Motor neuron (in vitro differentiated cells): ENCODE data around the gene VPS41. TPM values are rescaled to one million over a fixed set of nuclear protein-coding genes. Genes with fewer than 3 reads are reported as not detected.

Experiments
- ATAC-seq, 8 experiments: fragments of 200-7000 bp; cut with Tn5 transposase; replicated peaks in 6 of 8; 2 replicates each; pipeline ENCODE4 v1.8.0; 2021; ENCODE audit warnings: mild to moderate bottlenecking in 8 of 8, moderate library complexity in 8 of 8
- H3K27ac ChIP-seq, 2 donors: fragments of 250-450 bp; sonication (Bioruptor Pico); 2 replicates each; pipeline ENCODE4 v1.9.0; 2021; ENCODE audit warnings: antibody characterized with exemption in 2 of 2, mild to moderate bottlenecking in 2 of 2, moderate library complexity in 1 of 2
- H3K4me1 ChIP-seq, 2 donors: fragments of 250-450 bp; sonication (Bioruptor Pico); replicated peaks in 1 of 2; 2 replicates each; pipeline ENCODE4 v1.6.1; 2021; ENCODE audit warnings: antibody characterized with exemption in 2 of 2, mild to moderate bottlenecking in 2 of 2, moderate library complexity in 1 of 2
- H3K4me3 ChIP-seq, 5 donors: fragments of 250-450 bp; sonication (Bioruptor Pico); 2 replicates each; pipeline ENCODE4 v1.9.0; 2021; ENCODE audit warnings: antibody characterized with exemption in 5 of 5, mild to moderate bottlenecking in 5 of 5, moderate library complexity in 4 of 5
- whole genome bisulfite sequencing, 10 experiments: fragments of 450-650 bp; shearing (Covaris generic); methylation state at CpG; one replicate each; pipeline ENCODE4 v1.0.0; 2022; 5-methylcytosine and 5-hydroxymethylcytosine counted together
- in situ Hi-C, 9 experiments: fragments of 400-800 bp; cut with MboI; loops; one replicate each; pipeline ENCODE4 v1.15.0; 2021; ENCODE audit warnings: low sequenced_read_pairs in 9 of 9, low pct_unique_long_range_greater_than_20kb in 2 of 9; ENCODE audit not compliant: unreplicated experiment in 9 of 9
- total RNA-seq, 8 experiments: library from RNA; unstranded; fragments of 300-600 nt; gene quantifications; 2 replicates each; pipeline versions ENCODE4 v1.2.3 to v1.2.4, GENCODE V29; 2022

Gene VPS41
- total RNA-seq, 8 experiments from 2014 or later = 32.6 to 68.3 (median 52.4) TPM

- in situ Hi-C loops = no loop called here
- Histone ChIP-seq H3K4me3 (no peak overlapping the region), H3K4me1 (peaks cover 9 to 39% of the 10 kb centered on the region in 2 donors), H3K27ac (no peak overlapping the region)
- peak in 1 of 8 experiments; percentile 66 for ATAC-seq
- WGBS, 10 experiments = 58 to 100% (median 90%) methylated on average over 2 to 5 of the region's 5 CpGs; no CpG with 5 or more reads in 1 of the 10 experiments
Observed at GRCh38 chr7:38839851-38840250, 69.1 kb downstream of the VPS41 start.

- H3K27ac ChIP-seq = no peak overlapping the region
- WGBS, 10 experiments = 64 to 100% (median 83%) methylated on average over 1 to 6 of the region's 6 CpGs
- H3K4me1 ChIP-seq = peaks cover 9 to 43% of the 10 kb centered on the region in 2 donors
- H3K4me3 ChIP-seq = no peak overlapping the region
- peak in 5 of 8 experiments; percentile 20 to 62 (median 56) for ATAC-seq
- in situ Hi-C loops = no loop called here
Observed at GRCh38 chr7:38838725-38839385, 70.1 kb downstream of the VPS41 start.

GRCh38 chr7:38834357-38834756, 74.6 kb downstream of the VPS41 start:
- ATAC-seq = peak in 1 of 8 experiments; percentile 27
- WGBS, 10 experiments = 57 to 87% (median 73%) methylated on average over 2 to 3 of the region's 3 CpGs; no CpG with 5 or more reads in 1 of the 10 experiments

DNA sequence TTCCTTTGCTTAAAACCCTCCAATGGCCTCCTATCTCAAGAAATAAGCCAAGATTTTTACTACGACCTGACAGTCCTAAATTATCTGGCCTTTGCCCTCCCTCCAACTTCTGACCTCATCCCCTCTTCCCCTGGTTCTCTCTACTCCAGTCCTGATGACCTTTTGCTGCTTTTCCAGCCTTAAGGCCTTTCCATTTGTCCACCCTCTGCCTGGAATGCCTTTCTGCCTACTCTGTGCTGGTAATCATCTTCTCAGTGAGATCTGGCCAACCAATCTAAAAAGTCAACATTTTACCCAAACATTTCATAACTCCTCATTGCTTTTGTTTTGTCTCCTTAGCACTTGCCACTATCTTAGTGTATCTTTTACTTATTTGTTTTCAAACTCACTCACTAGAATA, 75.7 kb downstream of the VPS41 start:
- Histone ChIP-seq H3K27ac (no peak overlapping the region), H3K4me1 (peaks cover 8 to 55% of the 10 kb centered on the region in 2 donors), H3K4me3 (no peak overlapping the region)
- in situ Hi-C loops = no loop called here
- ATAC-seq = no peak
- WGBS, 10 experiments = 29 to 88% (median 64%) methylated on average over 1 of the region's 1 CpG; no CpG with 5 or more reads in 6 of the 10 experiments

More at GRCh38 chr7:38834357-38834756, 74.6 kb downstream of the VPS41 start:
- Histone ChIP-seq H3K4me1 (peaks cover 9 to 53% of the 10 kb centered on the region in 2 donors), H3K4me3 (no peak overlapping the region), H3K27ac (no peak overlapping the region)
- in situ Hi-C loops = no loop called here

DNA sequence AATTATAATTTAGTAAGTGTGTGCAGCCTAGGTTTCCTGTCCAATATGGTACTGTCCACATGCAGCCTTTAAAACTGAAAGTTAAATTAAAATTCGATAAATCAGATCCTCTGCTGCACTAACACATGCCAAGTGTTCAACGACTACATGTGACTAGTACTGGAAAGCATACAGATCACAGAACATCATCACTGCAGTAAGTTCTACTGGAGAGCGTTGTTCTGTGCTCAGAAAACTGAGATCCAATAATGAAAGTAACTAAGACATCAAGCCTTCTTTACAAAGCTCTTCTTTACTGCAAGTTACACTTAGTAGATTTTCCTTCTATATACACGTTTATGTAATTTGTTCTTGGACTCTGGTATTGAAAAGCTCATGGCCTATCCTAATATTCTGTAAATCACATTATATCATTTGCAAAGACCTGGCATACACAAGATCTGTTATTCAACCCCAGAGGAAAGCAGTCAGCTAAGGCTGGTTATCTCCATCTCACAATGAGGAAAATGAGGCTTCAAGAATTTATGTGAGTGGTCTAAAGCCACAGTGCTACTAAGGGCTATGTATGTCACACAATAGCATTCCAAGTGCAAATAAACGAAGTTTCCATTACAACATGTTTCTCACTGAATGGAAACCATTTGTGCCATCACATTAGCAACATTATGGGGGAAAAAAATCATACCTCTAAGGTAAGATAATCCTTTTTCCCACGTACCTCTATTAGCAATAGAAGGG, 77.6 kb downstream of the VPS41 start:
- peak in 6 of 8 experiments; percentile 19 to 87 (median 56) for ATAC-seq
- in situ Hi-C loops = no loop called here
- Histone ChIP-seq H3K4me3 (no peak overlapping the region), H3K4me1 (peaks cover 8 to 43% of the 10 kb centered on the region in 2 donors), H3K27ac (no peak overlapping the region)
- WGBS, 10 experiments = 10 to 90% (median 78%) methylated on average over 2 to 6 of the region's 6 CpGs

DNA sequence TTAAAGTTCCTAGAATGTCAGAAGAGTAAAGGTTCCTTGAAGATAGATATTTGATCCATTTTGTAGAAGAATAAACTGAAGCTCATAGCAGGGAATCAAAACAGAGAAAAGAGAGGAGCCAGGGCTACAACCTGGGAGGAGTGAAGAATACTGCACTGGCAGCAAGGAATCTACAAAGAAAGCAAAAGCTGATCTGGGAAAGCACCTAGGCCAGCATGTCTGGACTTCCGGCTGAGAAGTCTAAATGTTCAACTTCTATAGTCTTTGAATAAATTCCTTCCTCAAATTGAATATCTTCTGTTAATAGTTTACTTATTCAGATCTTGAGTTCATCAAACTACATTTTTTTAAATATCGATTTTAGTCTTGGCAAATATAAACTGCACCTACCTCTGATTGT, 78.2 kb downstream of the VPS41 start:
- H3K27ac ChIP-seq = no peak overlapping the region
- 0 to 100% (median 86%) methylated on average over 1 to 2 of the region's 2 CpGs; no CpG with 5 or more reads in 1 of the 10 experiments for WGBS, 10 experiments
- in situ Hi-C loops = no loop called here
- peak in 3 of 8 experiments; percentile 9 to 42 (median 16) for ATAC-seq
- peaks cover 8 to 41% of the 10 kb centered on the region in 2 donors for H3K4me1 ChIP-seq
- no peak overlapping the region for H3K4me3 ChIP-seq

DNA sequence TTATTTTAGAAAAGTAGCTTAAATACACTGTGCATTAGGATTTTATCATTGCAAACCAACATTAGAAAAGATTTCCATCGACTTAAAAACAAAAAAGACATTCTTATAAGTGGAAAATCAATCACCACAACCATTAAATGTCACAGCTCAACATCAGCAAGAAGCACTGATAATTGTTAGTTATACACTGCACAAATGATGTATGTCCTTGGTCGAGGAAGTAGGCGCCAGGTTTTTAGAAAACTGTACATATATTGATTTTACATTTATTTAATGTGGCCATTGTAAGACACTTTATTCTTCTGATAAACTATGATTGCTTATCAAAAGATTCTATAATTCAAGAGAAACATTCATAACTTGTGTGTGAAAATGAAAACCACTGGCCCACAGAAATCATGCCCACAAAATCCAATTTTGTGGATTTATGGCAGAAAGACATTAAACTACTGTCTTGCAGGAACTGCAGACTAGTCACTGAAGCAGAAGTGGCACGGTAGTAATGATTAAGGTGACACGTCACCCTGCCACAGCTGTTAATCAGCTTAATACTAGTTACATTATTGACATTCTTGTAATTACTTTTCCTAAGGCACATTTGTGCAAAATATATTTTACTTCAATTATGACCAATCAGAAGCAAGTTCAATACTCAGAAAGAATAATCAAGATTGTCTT, 79.4 kb downstream of the VPS41 start:
- ATAC-seq = peak in 5 of 8 experiments; percentile 71 to 86 (median 81)
- Histone ChIP-seq H3K4me1 (peaks cover 8 to 39% of the 10 kb centered on the region in 2 donors), H3K27ac (no peak overlapping the region), H3K4me3 (no peak overlapping the region)
- 40 to 88% (median 57%) methylated on average over 2 to 5 of the region's 5 CpGs for WGBS, 10 experiments
- in situ Hi-C loops = no loop called here

GRCh38 chr7:38828026-38828425, 81.0 kb downstream of the VPS41 start:
- in situ Hi-C loops = no loop called here
- WGBS, 10 experiments = 67 to 100% (median 92%) methylated on average over 1 to 3 of the region's 3 CpGs
- H3K4me3 ChIP-seq = no peak overlapping the region
- no peak for ATAC-seq
- H3K4me1 ChIP-seq = peaks cover 8 to 34% of the 10 kb centered on the region in 2 donors
- H3K27ac ChIP-seq = no peak overlapping the region

GRCh38 chr7:38825721-38826440, 83.1 kb downstream of the VPS41 start:
- peak in 2 of 8 experiments; percentile 33 to 53 for ATAC-seq
- no peak overlapping the region for H3K4me3 ChIP-seq

DNA sequence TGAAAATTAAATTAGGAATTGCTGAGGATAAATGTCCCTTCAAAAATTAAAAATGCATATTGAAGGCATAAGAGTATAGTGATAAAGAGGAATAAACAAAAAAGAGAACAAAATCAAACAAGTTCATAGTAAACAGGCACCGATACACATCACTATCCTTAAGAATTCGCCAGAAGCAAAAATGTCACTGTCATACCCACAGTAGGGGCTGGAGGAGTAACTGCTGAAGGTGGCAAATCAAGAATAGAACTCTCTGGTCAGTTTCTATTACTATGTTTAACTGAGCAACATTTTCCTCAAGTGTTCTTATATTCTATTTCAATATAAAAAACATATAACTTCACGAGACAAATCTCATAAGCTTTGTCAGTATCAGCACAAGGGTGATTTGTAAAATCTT, 84.0 kb downstream of the VPS41 start:
- no peak overlapping the region for H3K4me3 ChIP-seq
- 75 to 100% (median 95%) methylated on average over 1 to 3 of the region's 3 CpGs for WGBS, 10 experiments
- no peak for ATAC-seq
- in situ Hi-C loops = no loop called here
- peaks cover 3 to 14% of the 10 kb centered on the region in 2 donors for H3K4me1 ChIP-seq
- H3K27ac ChIP-seq = no peak overlapping the region

More at GRCh38 chr7:38825721-38826440, 83.1 kb downstream of the VPS41 start:
- in situ Hi-C loops = no loop called here
- peaks cover 5 to 24% of the 10 kb centered on the region in 2 donors for H3K4me1 ChIP-seq
- H3K27ac ChIP-seq = no peak overlapping the region
- 0 to 100% (median 83%) methylated on average over 1 to 3 of the region's 3 CpGs; no CpG with 5 or more reads in 1 of the 10 experiments for WGBS, 10 experiments

GRCh38 chr7:38822549-38822948, 86.4 kb downstream of the VPS41 start:
- in situ Hi-C loops = no loop called here
- ATAC-seq = peak in 3 of 8 experiments; percentile 95 to 99 (median 96)

DNA sequence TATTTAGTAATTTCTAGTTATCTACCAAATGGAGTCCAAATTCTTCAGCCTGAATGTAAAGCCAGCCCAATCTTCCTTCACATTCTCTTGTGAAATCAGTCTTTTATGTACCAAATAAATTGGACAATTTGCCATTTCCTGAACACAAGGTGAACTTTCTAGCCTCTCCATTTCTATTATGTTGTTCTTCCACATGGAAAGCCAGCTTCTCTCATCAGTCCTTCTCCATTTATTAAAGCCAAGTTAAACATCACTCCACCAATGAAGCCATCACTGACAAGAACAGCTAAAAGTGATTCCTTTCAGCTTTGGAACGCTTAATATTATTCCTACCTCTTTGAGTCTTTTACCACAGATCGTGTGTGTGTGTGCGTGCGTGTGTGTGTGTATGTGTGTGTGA, 88.4 kb downstream of the VPS41 start:
- Histone ChIP-seq H3K4me1 (no peaks in the 10 kb centered on the region), H3K4me3 (no peak overlapping the region), H3K27ac (no peak overlapping the region)
- no peak for ATAC-seq
- 90 to 100% (median 96%) methylated on average over 1 to 4 of the region's 4 CpGs; no CpG with 5 or more reads in 5 of the 10 experiments for WGBS, 10 experiments
- in situ Hi-C loops = no loop called here

More at GRCh38 chr7:38822549-38822948, 86.4 kb downstream of the VPS41 start:
- Histone ChIP-seq H3K27ac (no peak overlapping the region), H3K4me1 (no peaks in the 10 kb centered on the region), H3K4me3 (no peak overlapping the region)
- 0 to 100% (median 38%) methylated on average over 1 of the region's 1 CpG; no CpG with 5 or more reads in 3 of the 10 experiments for WGBS, 10 experiments
